BJ (cell line): ENCODE data around the gene PHF24. TPM values are rescaled to one million over a fixed set of nuclear protein-coding genes. Genes with fewer than 3 reads are reported as not detected.

ENCODE experiments used
- CTCF ChIA-PET: fragments of 350-600 bp; formaldehyde crosslinking; extraction: SDS; loops from one replicate; lab custom pipeline; 2021; ENCODE audit warnings: antibody characterized with exemption, inconsistent platforms; lab: Yijun Ruan, JAX
- POLR2A ChIA-PET: fragments of 300-600 bp; sonication (Branson Sonifier 250); formaldehyde crosslinking; extraction: SDS; loops from one replicate; lab custom pipeline; 2021; ENCODE audit warnings: antibody characterized with exemption; lab: Charles Lee
- DNase-seq: peaks from one replicate; pipeline ENCODE4 v3.0.0-alpha.2; 2011; ENCODE audit warnings: low read depth
- H3K27me3 ChIP-seq: 2 replicates; pipeline ENCODE4 v1.6.0; 2011; ENCODE audit warnings: low read length; ENCODE audit not compliant: control insufficient read depth, insufficient read depth
- H3K36me3 ChIP-seq: 2 replicates; pipeline ENCODE4 v1.5.1; 2011; ENCODE audit warnings: low read length; ENCODE audit not compliant: control insufficient read depth, insufficient read depth
- H3K4me3 ChIP-seq: 2 replicates; pipeline ENCODE4 v1.5.1; 2011; ENCODE audit warnings: low read depth, mild to moderate bottlenecking, control low read depth, low read length
- CTCF ChIP-seq: IDR thresholded peaks from 2 replicates; pipeline ENCODE4 v1.5.1; 2011; ENCODE audit warnings: low read depth, mild to moderate bottlenecking, control low read depth, inconsistent platforms, low read length, moderate library complexity; ENCODE audit not compliant: insufficient read depth
- polyA plus RNA-seq: library from polyadenylated mRNA; depleted of rRNA; stranded (reverse); fragments of >200 nt; gene quantifications from 2 replicates; pipeline ENCODE4 v1.2.3, GENCODE V29; 2011

Gene PHF24
- polyA plus RNA-seq, 1 experiment = 0.09 TPM

- POLR2A ChIA-PET = no interaction called here
- no peak for DNase-seq
- CTCF ChIA-PET = interaction anchor here (1.1 to 4.5 kb wide), 3 partner anchors 25 to 136 kb away, joined by 3 to 19 read pairs (median 3); no protein-coding TSS in a partner anchor
- no peaks in the 10 kb centered on the region for H3K36me3 ChIP-seq
- H3K4me3 ChIP-seq = no peak overlapping the region
- peaks cover 33% of the 10 kb centered on the region for H3K27me3 ChIP-seq
- TF ChIP-seq CTCF = no peak
Observed at GRCh38 chr9:34959461-34959860, 1.4 kb downstream of the PHF24 start.

GRCh38 chr9:34961574-34962490 lies 3.7 kb downstream of the PHF24 start:
- H3K27me3 ChIP-seq = peaks cover 32% of the 10 kb centered on the region
- TF ChIP-seq CTCF = no peak
- CTCF ChIA-PET = interaction anchor here (0.8 to 4.5 kb wide), 3 partner anchors 22 to 62 kb away, joined by 3 to 19 read pairs (median 4); no protein-coding TSS in a partner anchor
- POLR2A ChIA-PET = no interaction called here
- H3K4me3 ChIP-seq = no peak overlapping the region
- no peaks in the 10 kb centered on the region for H3K36me3 ChIP-seq
- no peak for DNase-seq

DNA sequence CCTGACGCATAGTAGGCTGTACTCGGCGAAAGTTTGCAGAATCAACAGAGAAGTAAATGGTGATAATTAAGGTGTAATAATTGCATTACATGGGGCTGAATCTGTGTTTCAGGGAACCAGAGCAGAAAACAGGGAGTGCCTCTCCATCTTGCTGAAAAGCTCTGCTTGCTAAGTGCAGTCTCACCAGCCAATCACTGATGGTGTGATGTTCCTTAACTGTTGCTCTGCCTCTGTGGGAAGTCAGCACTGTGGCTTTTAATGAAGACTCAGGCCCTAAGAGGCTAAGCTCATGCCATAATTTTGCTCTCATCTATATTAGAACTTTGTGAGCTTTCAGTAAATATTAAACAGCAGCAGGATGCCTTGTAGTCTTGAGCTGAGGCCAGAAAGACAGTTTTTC lies 4.5 kb downstream of the PHF24 start:
- ChIA-PET CTCF (interaction anchor here (0.8 to 4.5 kb wide), 3 partner anchors 22 to 63 kb away, joined by 3 to 19 read pairs (median 4); no protein-coding TSS in a partner anchor), POLR2A (no interaction called here)
- no peaks in the 10 kb centered on the region for H3K36me3 ChIP-seq
- peaks cover 30% of the 10 kb centered on the region for H3K27me3 ChIP-seq
- H3K4me3 ChIP-seq = no peak overlapping the region
- DNase-seq = no peak
- TF ChIP-seq CTCF = no peak

DNA sequence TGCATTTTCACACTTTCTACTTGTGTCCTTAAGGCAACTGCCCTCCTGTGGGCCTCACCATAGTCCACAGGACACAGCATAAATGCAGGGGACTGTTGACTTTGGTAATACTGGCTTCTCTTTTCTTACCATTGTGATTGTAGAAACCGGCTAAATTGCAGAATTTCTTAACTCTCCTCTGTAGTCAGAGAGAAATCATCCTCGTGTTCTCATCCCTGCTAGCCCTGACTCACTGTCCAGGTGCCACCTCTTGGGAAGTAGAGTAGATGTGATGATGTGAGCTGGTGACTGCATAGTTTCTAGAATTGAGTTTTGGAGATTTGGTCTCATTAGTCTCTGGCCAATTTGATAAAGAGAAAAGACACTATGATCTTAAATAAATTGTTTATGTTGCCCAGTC lies 5.5 kb downstream of the PHF24 start:
- DNase-seq = no peak
- no peak for TF ChIP-seq CTCF
- POLR2A ChIA-PET = no interaction called here
- CTCF ChIA-PET = interaction anchor here (0.8 to 4.5 kb wide), 2 partner anchors 21 to 64 kb away, joined by 5 to 19 read pairs; no protein-coding TSS in a partner anchor
- Histone ChIP-seq H3K4me3 (no peak overlapping the region), H3K27me3 (peaks cover 27% of the 10 kb centered on the region), H3K36me3 (no peaks in the 10 kb centered on the region)

DNA sequence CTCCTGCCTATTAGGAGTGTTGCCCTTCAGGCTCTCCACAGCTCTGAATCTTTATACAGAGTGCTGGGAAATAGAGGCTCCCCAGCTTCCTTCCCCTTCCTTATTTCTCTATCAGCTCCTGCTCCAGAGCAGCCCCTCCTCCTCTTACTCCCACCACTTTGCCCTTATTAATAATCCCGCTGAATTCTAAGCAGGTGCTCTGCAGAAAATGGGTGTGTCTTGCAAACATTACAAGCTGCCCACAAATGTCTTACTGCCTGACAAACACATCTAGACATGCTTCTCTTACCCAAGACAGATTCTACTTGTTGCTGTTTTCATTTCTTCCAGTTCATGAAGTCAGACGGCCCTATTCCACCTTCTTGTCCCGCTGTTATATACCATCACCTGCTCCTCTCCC lies 6.4 kb downstream of the PHF24 start:
- peaks cover 24% of the 10 kb centered on the region for H3K27me3 ChIP-seq
- no peaks in the 10 kb centered on the region for H3K36me3 ChIP-seq
- ChIA-PET CTCF (interaction anchor here (0.8 kb wide), 1 partner anchor 20 kb away, joined by 5 read pairs; no protein-coding TSS in a partner anchor), POLR2A (no interaction called here)
- no peak overlapping the region for H3K4me3 ChIP-seq
- no peak for TF ChIP-seq CTCF
- DNase-seq = no peak
